WI38 (cell line): ENCODE results near the gene CERK.
"Not testable (repeated sequence)": the region's sequence is repeated elsewhere in the genome, so short reads cannot be mapped to it uniquely, and the experiment has no call there.

Experiments used
- H3K4me3 ChIP-seq: 2 replicates; pipeline ENCODE4 v1.5.1; 2011; ENCODE audit warnings: low read depth, mild to moderate bottlenecking, control low read depth, low read length
- CTCF ChIP-seq: IDR thresholded peaks from 2 replicates; pipeline ENCODE4 v1.5.1; 2012; ENCODE audit warnings: low read depth, mild to moderate bottlenecking, control low read depth, low read length

Gene CERK

GRCh38 chr22:46737976-46738646 is at the start of gene CERK:
TSS of gene CERK (minus strand) at chr22:46738252. CDS start at chr22:46738148, 104 bp downstream.
- TF ChIP-seq CTCF = no peak

GRCh38 chr22:46783721-46784120 is 45.7 kb upstream of the CERK start:
- H3K4me3 ChIP-seq = no peak overlapping the region
- no peak for TF ChIP-seq CTCF

More at GRCh38 chr22:46737976-46738646, at the start of gene CERK:
- H3K4me3 ChIP-seq = peak within 1 kb of the TSS; percentile 80

GRCh38 chr22:46782200-46782599 is 44.1 kb upstream of the CERK start:
- H3K4me3 ChIP-seq = not testable (repeated sequence)

GRCh38 chr22:46781291-46781690 is 43.2 kb upstream of the CERK start:
- H3K4me3 ChIP-seq = no peak overlapping the region
- TF ChIP-seq CTCF = no peak

GRCh38 chr22:46780453-46780852 is 42.4 kb upstream of the CERK start:
- no peak for TF ChIP-seq CTCF

GRCh38 chr22:46779651-46780050 is 41.6 kb upstream of the CERK start:
- no peak for TF ChIP-seq CTCF
- no peak overlapping the region for H3K4me3 ChIP-seq

More at GRCh38 chr22:46780453-46780852, 42.4 kb upstream of the CERK start:
- no peak overlapping the region for H3K4me3 ChIP-seq

- no peak overlapping the region for H3K4me3 ChIP-seq
- TF ChIP-seq CTCF = no peak
These were observed 41.0 kb upstream of the CERK start for GRCh38 chr22:46779023-46779422.

GRCh38 chr22:46777609-46777970 is 39.5 kb upstream of the CERK start:
- H3K4me3 ChIP-seq = no peak overlapping the region
- TF ChIP-seq CTCF = no peak
